GM18502 (cell line): ENCODE measurements around the gene TSPAN3.

Experiments used
- ATAC-seq: cut with Tn5 transposase; IDR thresholded peaks from one replicate; pipeline ENCODE4 v1.9.1; 2021; ENCODE audit warnings: mild to moderate bottlenecking; ENCODE audit not compliant: unreplicated experiment, poor library complexity

The TSPAN3 gene

DNA sequence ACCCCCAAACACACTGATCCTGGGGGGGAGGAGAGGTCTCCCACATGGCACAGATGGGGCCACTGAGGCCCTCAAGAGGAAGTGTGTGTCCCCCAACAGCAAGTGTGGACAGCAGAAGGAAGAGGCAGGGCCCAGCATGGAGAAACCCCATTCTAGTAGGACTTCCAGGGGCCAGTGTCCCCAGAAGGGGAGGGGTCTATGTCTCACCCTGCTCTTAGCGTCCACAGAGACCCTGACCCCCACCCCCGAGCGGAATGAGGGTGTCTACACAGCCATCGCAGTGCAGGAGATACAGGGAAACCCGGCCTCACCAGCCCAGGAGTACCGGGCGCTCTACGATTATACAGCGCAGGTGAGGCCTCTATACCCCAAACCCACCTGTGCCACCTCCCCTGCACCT is 35.3 kb downstream of the TSPAN3 start:
- no peak for ATAC-seq

DNA sequence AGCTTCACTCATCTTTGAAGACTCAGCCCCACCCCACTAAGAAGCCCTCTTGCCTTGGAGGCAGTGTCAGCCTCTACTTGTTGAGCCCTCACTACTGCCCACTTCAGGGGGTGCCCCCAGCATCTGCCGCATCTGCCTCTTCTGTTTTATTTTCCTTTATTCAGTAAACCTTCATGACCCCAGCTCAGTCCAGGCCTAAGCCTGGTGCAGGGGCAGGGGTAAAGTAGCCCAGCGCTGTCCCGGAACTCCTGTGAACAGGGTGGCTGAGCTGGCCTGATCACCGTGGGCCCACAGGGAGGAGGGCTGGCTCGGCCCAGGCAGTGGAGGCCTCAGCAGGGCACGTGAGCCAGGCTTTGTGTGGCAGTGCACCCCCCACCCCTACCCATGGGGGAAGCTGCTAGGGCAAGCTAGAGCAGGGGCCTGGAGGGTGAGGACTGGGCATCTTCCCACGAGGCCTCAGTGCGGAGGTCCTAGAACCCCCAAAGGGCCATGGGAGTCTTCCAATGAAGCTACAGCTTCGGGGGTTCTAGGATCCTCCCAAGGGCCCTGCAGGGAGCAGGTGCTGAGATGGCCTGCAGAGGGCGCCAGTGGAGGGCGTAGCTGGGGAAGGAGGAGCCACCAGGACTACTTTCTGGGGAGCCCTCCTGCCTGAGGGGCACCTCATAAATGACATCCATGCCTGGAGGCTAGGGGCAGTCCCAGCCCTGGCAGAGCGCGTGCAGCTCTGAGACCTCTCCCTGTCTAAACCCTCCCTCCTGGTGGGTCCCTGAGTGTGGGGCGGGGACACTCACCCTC is 36.0 kb downstream of the TSPAN3 start:
- no peak for ATAC-seq

DNA sequence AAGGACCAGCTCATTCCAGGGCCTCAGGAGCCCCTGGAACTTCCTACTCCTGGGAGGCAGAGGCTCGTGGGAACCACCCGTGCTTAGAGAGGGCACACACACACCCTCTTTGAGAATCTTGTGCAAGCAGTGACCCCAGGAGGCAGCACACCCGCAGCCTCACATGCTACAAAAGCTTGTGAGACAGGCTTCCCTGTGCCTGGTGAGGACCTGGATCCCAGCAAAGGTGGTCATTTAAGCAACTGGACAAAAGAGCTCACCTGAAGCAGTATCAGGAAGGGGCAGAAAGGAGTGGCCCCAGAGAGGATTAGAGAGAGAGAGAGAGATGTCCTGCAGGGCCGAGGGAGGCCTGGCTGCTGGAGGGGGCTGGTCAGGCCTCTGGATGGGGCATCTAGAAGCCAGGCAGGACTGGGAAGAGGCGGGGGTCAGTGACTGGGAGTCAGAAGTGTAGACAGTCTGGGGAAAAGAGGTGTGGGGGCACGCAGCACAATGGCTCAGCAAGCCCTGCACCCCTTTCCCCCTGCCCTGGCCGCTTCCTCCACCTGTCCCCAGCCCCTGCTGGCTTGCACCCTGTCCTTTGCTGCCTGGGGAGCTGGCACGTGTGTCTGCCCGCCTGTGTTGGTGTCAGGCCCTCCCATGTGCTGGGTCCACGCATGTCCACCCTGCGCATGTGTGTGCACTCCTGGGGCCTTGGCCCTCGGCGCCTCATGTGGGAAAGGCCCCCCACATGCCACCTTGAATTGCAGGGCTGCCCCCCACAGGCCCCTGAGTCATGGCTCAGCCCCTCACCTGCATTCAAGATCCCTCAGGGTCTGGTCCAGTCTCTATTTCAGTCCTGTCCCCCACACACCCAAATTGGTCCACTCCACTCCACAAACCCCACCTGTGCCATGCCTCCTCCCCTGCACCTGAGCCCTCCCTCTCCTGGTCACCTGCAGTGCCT is 36.9 kb downstream of the TSPAN3 start:
- no peak for ATAC-seq

DNA sequence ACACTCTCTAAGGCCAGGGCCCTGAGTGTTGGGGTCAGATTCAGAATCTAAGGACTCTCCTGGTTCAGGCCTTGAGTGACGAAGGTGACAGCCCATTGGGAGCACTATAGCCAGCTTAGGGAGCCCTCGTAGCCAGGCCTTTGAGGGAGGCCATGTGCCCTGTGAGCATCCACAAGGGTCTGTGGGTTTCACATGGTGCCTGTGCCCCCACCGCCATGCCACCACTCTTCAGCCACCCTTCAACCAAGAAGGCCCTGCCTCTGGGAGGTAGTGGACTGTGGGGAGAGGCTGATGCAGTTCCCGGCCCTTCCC is 37.5 kb downstream of the TSPAN3 start:
- ATAC-seq = no peak

DNA sequence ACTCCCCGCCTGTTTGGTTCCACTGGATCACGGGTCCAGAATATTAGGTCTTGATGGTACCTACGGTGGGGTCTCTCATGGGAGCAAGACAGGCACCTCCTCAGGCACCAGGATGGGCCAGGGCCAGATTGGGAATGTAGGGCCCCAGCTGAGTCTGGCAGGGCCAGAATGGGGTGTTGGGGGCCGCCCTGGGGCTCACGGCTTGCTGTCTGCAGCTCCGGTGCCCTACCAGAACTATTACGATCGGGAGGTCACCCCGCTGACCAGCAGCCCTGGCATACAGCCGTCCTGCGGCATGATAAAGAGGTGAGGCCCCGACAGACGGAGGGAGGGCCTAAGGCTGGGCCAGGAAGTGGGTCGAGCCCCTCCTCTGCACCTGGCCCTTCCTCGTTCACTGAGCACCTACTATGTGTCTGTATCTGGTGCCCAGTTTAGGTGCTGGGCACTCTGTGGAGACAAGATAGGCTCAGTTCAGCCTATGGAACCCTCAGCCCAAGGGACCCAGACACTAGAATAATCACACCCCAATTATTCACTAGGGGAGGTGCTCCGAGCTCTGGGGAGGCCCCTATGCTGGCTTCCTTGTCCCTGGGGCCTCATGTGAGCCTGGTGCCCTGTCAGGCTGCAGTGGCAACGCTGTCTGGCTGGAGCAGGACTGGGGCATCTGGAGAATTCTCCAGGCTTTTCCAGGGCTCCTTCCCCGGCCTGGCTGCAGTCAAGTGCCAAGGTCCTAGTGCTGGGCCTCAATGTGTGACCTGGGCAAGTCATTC is 38.1 kb downstream of the TSPAN3 start:
- no peak for ATAC-seq

DNA sequence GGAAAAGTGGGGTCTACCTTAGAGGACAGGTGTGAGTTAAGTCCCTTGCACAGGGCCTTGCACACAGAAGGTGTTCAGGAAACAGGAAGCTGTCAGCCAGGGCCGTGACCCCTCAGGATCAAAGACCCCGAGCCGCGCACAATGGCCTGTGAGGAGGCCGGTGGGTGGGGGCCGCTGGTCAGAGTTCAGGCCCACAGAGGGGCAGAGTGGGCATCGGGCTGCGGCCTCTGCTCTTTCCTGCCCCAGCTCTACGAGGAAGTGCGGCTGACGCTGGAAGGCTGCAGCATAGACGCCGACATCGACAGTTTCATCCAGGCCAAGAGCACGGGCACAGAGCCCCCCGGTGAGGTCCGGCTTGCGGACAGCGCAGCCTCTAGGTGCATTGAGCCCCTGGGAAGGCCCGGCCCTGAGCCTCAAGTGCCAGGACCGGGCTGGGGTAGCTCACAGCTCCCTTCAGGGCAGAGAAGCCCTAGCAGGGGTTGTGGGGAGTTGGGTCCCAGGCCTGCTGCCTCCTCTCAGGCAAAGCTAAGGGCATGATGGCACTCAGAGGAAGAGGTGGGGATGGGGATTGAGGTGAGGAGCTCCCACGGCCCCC is 38.8 kb downstream of the TSPAN3 start:
- ATAC-seq = no peak

DNA sequence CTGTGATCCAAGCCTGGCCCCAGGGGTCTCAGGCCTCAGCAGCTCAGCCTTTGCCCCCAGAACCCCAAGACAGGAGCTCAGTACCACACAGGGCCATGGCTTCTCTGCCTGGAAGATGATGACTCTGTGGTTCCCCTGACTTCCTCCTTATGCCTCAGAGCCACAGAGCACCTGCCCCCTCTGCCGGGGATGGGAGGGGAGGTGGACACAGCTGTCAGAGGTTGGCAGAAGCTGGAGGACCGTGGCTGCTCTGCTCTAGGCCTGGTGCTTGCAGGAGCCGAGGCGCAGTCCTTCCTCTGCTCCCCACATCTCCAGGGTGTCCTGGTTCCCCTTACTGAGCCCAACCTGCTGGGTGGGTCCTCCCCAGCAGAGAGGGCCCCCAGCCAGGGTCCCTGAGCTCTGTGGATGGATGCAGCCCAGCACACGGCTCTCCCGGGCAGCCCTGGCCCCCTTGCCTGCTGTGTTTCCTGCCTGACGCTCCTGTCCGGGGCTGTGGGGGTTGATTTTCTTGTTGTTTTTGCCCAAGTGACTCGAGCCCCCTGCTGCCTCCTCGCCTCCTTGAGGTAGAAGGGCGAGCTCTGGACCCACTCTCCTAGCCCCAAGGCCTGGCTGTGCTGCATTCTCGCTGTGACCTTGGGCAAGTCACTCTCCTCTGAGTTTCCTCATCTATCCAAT is 39.4 kb downstream of the TSPAN3 start:
- no peak for ATAC-seq

DNA sequence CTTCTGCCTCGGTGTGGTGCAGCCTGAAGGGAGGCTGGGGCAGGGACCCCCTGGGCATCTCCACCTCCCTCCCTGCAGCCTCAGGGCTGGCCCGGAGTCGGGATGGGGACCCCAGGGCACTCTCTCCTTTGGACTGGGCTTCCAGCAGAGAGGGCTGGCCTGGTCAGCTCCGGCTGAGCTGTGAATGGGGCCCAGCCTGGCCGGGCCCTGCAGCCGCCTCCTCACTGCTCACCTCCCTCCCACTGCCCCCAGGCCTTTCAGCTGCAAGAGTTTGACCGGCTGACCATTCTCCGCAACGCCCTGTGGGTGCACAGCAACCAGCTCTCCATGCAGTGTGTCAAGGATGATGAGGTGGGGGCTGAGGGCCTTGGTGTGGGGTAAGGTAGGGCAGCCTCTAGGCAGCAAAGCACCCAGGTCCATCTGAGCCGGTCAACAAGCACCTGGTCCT is 40.0 kb downstream of the TSPAN3 start:
- no peak for ATAC-seq

DNA sequence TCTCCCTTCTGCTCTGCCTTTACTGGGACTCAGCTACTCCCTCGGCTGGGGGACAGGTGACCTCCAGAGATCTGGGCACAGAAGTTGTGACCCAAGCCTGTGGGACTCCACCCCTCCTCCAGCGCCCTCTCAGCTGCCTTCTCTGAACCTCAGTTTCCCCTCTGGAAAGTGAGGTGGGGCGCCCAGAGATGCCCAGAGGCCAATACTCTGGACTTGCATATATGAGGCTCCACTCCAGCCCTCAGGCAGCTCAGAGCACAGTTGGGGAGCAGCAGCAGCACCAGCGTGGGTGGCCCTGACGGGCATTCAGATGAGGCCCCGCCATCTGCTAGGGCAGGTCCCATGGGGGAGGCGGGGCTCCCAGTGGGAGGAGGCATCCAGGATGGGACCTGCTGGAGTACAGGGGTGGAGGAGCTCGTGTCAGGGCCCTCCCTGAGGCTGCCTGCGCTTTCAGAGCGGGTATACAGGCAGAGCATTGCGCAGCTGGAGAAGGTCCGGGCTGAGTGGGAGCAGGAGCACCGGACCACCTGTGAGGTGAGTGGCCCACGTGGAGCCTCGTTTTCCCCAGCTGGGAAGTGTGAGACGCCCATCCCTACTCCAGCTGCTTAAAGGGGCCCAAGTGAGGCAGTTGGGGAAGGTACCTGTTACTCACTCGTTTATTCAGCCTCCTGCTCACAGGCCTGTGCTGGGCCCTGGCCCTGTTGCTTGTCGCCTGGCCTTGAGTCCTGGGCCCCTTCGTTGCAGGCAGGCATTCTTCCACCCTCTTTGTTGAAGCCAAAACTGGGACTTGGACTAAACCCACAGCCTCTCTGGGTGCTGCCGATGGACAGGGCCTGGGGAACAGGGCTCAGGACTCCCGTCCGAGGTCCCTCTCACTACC is 40.6 kb downstream of the TSPAN3 start:
- ATAC-seq = no peak

DNA sequence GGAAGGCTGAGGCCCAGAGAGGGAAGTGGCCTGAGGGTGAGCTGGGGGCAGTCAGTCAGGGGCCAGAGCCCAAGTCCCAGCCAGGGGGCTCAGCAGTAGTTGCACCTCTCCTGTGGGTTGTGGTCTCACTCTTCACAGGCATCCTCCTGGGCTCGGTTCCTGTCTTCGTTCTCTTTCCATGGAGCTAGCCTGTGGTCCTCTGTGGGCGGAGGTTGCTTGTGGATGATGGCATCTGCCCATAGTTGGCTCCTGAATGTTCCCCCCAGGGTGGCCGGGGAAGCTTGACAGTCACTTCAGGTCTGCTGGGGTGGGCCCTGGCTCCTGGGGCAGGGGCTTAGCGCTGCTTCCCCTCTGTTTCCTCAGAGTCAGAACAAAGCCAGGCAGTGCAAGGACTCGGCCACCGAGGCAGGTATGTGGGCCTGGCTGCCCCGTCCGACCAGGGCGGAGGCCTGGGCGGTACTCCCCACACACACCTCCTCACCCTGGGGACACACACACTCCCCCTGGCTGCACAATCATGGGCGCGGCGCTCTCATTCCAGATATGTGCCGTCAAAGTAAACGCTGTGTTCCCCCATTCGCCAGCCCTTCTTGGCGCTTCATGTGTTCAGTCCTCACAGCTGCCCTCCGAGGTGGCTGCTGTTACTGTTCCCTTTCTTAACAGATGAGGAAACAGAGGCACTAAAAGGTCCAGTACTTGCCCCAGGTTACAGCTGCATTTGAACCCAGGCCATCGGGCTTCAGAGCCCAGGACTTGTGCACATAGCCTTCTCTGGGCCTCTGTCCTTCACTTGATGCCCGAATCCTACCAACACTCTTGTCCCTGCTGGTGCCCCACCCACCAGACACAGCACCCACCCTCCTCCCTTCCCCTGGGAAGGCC is 41.5 kb downstream of the TSPAN3 start:
- no peak for ATAC-seq

DNA sequence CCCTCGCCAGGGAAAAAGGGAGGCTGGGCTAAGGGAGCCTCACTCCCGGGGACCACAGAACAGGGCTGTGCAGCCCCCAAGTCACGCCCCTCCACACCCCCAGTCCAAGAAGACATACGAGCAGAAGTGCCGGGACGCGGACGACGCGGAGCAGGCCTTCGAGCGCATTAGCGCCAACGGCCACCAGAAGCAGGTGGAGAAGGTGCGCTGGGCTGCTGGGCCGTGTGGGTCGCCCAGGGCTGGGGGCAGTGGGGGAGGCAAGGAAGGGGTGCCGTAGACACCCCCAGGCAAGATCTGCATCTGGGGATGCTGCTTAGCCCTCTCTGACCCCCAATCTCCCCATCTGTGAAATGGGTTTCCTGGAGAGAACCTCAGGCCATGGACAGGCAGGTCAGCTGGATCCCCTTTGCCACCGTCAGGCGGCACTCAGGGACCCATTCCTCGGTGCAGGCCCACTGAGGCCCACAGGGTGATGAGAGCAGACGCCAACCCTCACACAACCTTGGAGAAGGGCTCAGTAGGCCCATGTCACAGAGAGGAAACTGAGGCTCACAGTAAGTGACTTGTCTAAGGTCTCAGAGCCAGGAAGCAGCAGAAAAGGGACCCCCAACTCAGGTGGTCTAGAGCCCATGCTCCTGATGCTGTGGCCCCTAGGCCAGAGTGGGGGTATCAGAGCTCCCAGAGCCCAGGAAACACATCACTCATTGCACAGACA is 42.3 kb downstream of the TSPAN3 start:
- no peak for ATAC-seq

DNA sequence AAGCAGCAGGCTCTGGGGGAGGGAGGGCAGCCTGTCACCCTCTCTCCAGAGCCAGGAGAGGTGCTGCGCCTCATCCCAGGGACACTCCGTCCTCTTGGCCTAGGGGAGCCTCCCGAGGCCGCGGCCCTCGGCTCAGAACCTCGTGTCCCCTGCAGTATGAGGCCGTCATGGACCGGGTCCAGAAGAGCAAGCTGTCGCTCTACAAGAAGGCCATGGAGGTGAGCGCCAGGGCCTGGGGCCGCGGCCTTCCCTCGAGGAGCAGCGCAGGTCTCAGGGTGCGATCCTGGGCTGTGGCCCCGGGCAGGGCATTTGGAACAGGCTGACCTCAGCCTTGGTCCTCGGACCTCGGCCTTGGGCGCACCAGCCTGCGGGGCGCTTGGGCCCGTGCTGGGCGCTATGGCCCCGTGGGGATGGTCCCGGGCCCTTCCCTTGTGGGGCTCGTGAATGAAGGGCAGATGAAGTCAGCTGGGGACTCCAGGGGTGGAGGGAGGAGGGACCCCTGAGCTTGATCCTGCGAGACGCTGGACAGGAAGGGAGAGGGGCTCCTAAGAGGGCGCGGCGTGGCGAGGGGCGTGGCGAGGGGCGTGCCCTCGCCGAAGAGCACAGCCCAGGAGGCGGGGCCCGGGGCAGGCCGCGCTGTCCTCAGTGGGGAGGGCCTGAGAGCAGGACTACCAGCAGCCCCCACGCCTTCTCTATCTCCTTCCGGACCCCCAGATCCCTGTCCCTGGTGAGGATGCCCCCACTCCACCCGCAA is 43.0 kb downstream of the TSPAN3 start:
- no peak for ATAC-seq

DNA sequence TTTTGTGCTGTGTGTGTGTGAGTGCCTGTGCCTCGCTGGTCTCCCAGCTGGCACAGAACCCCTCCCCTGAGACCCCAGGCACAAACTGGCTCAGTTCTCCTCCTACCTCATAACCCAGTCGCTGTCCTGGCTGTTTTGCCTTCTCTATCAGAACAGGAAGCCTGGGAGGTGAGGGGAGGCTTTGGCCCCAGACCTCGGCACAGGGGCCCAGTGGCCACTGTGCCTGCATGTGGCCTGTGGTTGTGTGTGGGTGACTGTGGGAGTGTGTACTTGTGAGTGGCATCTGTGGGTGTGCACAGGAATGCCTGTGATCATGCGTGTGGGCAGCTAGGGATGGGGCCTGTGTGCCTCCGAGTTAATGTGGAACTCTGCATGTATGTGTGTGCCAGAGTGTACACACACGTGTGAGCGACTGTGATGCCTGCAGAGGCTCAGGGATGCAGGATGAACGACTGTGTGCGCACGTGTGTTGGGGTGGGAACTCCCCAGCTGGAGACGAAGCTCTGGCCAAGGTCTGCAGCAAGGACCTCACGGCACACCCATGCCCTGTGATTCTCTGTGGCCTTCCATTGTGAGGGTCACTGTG is 43.7 kb downstream of the TSPAN3 start:
- no peak for ATAC-seq

DNA sequence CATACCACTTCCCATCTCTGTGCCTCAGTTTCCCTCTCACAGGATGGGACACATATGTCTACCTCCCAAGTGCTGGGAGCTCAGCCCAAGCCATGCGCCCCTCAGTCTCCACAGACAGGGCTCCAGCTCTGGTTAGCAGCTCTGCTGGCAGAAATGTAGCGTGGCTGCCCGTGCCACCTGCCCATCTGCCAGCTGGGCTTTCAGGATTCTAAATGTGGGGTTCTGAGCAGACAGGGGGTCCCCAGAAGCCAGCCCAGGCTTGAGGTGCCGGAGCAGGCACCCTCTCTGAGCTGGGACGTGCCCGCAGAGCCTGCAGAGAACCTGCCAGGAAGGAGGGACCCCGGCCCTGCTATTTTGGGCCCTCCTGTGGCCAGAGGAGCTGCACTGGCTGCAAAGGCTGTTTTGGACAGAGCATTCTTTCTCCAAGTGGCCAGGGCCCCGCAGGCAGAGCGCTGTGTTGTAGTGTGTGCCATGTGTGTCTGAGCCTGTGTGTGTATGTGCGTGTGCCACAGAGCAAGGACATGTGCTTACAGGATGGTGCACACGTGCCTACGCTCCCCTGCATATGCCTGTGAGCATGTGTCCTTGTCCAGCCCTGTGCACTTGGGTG is 44.3 kb downstream of the TSPAN3 start:
- ATAC-seq = no peak

DNA sequence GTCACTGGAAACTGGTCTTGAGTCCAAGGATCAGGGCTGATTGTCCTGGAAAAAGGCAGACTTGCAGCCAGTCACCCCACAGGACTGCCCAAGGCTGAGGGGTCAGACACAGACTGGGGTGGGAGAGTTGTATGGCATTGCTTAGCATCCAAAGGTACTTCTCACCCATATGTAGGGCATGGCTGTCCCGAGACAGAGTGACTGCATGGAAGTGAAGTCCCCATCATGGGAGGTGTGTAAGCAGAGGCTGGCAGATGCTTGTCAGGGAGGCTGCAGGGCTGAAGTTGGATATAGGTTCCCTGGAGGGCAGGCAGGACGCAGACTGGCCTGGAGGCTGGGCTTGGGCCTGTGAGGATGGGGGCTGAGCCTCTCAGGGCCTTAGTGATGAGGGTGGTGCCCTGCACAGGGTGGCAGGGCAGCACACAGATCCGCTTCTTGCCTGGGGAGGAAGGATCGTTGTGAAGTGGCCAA is 44.9 kb downstream of the TSPAN3 start:
- ATAC-seq = no peak
